Measurements from ENCODE around the gene HCRTR1. TPM values are rescaled to one million over a fixed set of nuclear protein-coding genes. Genes with fewer than 3 reads are reported as not detected.

Gene HCRTR1
- total and polyA plus RNA-seq, 2 of the 8 experiments (the other 6 are each of a cell fraction or from before 2014, with no cell fraction given): 0.35 to 0.39 TPM

DNA sequence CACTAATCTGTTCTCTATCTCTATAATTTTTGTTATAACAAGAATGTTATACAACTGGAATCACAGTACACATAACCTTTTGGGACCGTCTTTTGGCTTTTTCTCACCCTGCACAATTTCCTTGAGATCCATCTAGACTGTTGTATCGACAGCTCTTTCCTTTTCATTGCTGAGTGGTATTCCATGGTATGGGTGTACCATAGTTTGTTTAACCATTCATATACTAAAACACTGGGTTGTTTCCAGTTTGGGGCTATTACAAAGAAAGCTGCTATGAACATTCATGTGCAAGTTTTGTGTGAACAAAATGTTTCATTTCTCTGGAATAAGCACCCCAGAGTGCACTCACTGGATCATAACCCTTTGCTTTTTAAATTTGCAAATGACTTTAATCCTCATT, 15.4 kb upstream of the HCRTR1 start:
- H3K27ac ChIP-seq (ENCODE audit: low read depth, low read length): no peak overlapping the region
- no peaks in the 10 kb centered on the region for H3K79me2 ChIP-seq (ENCODE audit: control insufficient read depth in 1 of 2, insufficient read depth in 2 of 2, low read length in 2 of 2)
- no peaks in the 10 kb centered on the region for H3K79me1 ChIP-seq (ENCODE audit: low read depth, low read length)
- H2BK20ac ChIP-seq (ENCODE audit: low read length): no peak overlapping the region
- H2AK5ac ChIP-seq (ENCODE audit: low read depth, low read length): no peak overlapping the region
- no peak overlapping the region for H2BK5ac ChIP-seq (ENCODE audit: low read depth, low read length)
- no peaks in the 10 kb centered on the region for H4K20me1 ChIP-seq (replicated peaks in 1 of 2; ENCODE audit: control insufficient read depth in 1 of 2, insufficient read depth in 2 of 2, low read length in 2 of 2)
- ChIA-PET CTCF (ENCODE audit: partially characterized antibody) (interaction anchor here (0.7 to 1.5 kb wide), 5 partner anchors 8 to 179 kb away, joined by 3 to 6 read pairs (median 3); no protein-coding TSS in a partner anchor), POLR2A (ENCODE audit: partially characterized antibody) (no interaction called here)
- TF ChIP-seq EZH2 (IDR thresholded peaks at IDR 0.05; ENCODE audit: low read depth, low read length, severe bottlenecking) (no peak), KDM5A (IDR thresholded peaks at IDR 0.05; ENCODE audit: low read length) (no peak), FOSL1 (IDR thresholded peaks at IDR 0.05; ENCODE audit: insufficient read depth, low read depth, low read length) (no peak), TBP (IDR thresholded peaks at IDR 0.05; ENCODE audit: low read depth, low read length) (no peak)
- no peak overlapping the region for H2AFZ ChIP-seq (ENCODE audit: low read length)
- H2BK120ac ChIP-seq (replicated peaks; ENCODE audit: low read depth, low read length): no peak overlapping the region
- no peak overlapping the region for H3K4ac ChIP-seq (replicated peaks; ENCODE audit: insufficient read length, low read depth, low read length)
- H3K23me2 ChIP-seq (ENCODE audit: low read depth, low read length): no peaks in the 10 kb centered on the region
- FAIRE-seq (no peak), DNase-seq (ENCODE audit: low read depth in 1 of 2, low spot score in 2 of 2) (no peak)
- H3K9me3 ChIP-seq (ENCODE audit: insufficient read depth in 2 of 2, low read depth in 1 of 2, low read length in 1 of 2): no peaks in the 10 kb centered on the region
- no peaks in the 10 kb centered on the region for H3K27me3 ChIP-seq (replicated peaks in 1 of 4; ENCODE audit: control insufficient read depth in 3 of 4, extremely low read depth in 1 of 4, insufficient read depth in 3 of 4, low read length in 3 of 4)
- no peak overlapping the region for H3K4me2 ChIP-seq (ENCODE audit: insufficient read depth in 1 of 2, low read depth in 2 of 2, low read length in 2 of 2)
- H2BK12ac ChIP-seq (ENCODE audit: low read depth, low read length): no peak overlapping the region
- no peak overlapping the region for H3K18ac ChIP-seq (ENCODE audit: extremely low read depth, low read length)
- H3K9ac ChIP-seq (replicated peaks in 1 of 4; ENCODE audit: extremely low read depth in 1 of 4, low read depth in 3 of 4, low read length in 3 of 4): no peak overlapping the region
- H4K91ac ChIP-seq (replicated peaks; ENCODE audit: insufficient read length, low read length): no peak overlapping the region
- H3K14ac ChIP-seq (ENCODE audit: insufficient read length): no peak overlapping the region
- H3K36me3 ChIP-seq (ENCODE audit: control insufficient read depth in 2 of 4, insufficient read depth in 4 of 4, low read length in 3 of 4): no peaks in the 10 kb centered on the region
- H3K23ac ChIP-seq (ENCODE audit: insufficient read length): no peak overlapping the region
- no peak overlapping the region for H3K56ac ChIP-seq (replicated peaks; ENCODE audit: insufficient read length, low read depth, low read length)
- 85% methylated on average over 2 of the region's 2 CpGs; no CpG with 5 or more reads in 1 of the 2 experiments for WGBS, 2 experiments (ENCODE audit: extremely low coverage in 1 of 2, insufficient coverage in 1 of 2, insufficient read length in 1 of 2, insufficient replicate concordance in 2 of 2, low coverage in 1 of 2, low lambda C conversion rate in 2 of 2, missing lambda C conversion rate in 1 of 2)
- H4K8ac ChIP-seq (ENCODE audit: extremely low read depth, insufficient read depth, low read length): no peak overlapping the region
- no peak overlapping the region for H4K5ac ChIP-seq (ENCODE audit: insufficient read length, low read depth, low read length)
- H2BK15ac ChIP-seq (ENCODE audit: low read length): no peak overlapping the region
- no peaks in the 10 kb centered on the region for H3K4me1 ChIP-seq (replicated peaks in 1 of 4; ENCODE audit: control insufficient read depth in 3 of 4, insufficient read depth in 4 of 4, low read length in 3 of 4)
- no peak overlapping the region for H3K4me3 ChIP-seq (ENCODE audit: extremely low read depth in 1 of 4, insufficient read depth in 2 of 4, low read depth in 3 of 4, low read length in 4 of 4)
